HG02763 (cell line): Measurements from ENCODE around the gene GPR55.

Source experiments
- ATAC-seq: cut with Tn5 transposase; IDR thresholded peaks from one replicate; pipeline ENCODE4 v1.9.1; 2021; ENCODE audit warnings: mild to moderate bottlenecking, moderate library complexity; ENCODE audit not compliant: unreplicated experiment

Gene GPR55

GRCh38 chr2:230951396-230951795, 26.4 kb upstream of the GPR55 start:
- no peak for ATAC-seq

GRCh38 chr2:230950874-230951339, 25.9 kb upstream of the GPR55 start:
- no peak for ATAC-seq

- peak; percentile 38 for ATAC-seq
Measured at GRCh38 chr2:230949966-230950873, 25.2 kb upstream of the GPR55 start.

- peak; percentile 30 for ATAC-seq
Measured at GRCh38 chr2:230947908-230948365, 22.9 kb upstream of the GPR55 start.

- no peak for ATAC-seq
Measured at GRCh38 chr2:230947235-230947576, 22.2 kb upstream of the GPR55 start.

GRCh38 chr2:230946429-230947234, 21.6 kb upstream of the GPR55 start:
- no peak for ATAC-seq

- no peak for ATAC-seq
Measured at GRCh38 chr2:230944757-230945372, 19.8 kb upstream of the GPR55 start.

- ATAC-seq = peak; percentile 28
Measured at GRCh38 chr2:230944123-230944653, 19.1 kb upstream of the GPR55 start.

GRCh38 chr2:230942920-230943896, 18.2 kb upstream of the GPR55 start:
- ATAC-seq = peak; percentile 65

GRCh38 chr2:230942371-230942770, 17.3 kb upstream of the GPR55 start:
- ATAC-seq = no peak

GRCh38 chr2:230941202-230942180, 16.4 kb upstream of the GPR55 start:
- no peak for ATAC-seq

GRCh38 chr2:230940471-230940815, 15.4 kb upstream of the GPR55 start:
- no peak for ATAC-seq

GRCh38 chr2:230939691-230940470, 14.8 kb upstream of the GPR55 start:
- no peak for ATAC-seq

- no peak for ATAC-seq
Measured at GRCh38 chr2:230939066-230939591, 14.1 kb upstream of the GPR55 start.

GRCh38 chr2:230938516-230939065, 13.5 kb upstream of the GPR55 start:
- no peak for ATAC-seq

GRCh38 chr2:230938098-230938497, 13.1 kb upstream of the GPR55 start:
- no peak for ATAC-seq

GRCh38 chr2:230937362-230937761, 12.3 kb upstream of the GPR55 start:
- no peak for ATAC-seq
